WTC11 (cell line): ENCODE results near the gene RBM10. TPM values are rescaled to one million over a fixed set of nuclear protein-coding genes. Genes with fewer than 3 reads are reported as not detected.

Experiments used
- ATAC-seq: fragments of 200-7000 bp; cut with Tn5 transposase; 2 replicates; pipeline ENCODE4 v1.10.0; 2021; ENCODE audit warnings: mild to moderate bottlenecking, moderate library complexity
- CTCF ChIA-PET: fragments of 300-600 bp; sonication (Branson Sonifier 250); formaldehyde crosslinking; loops from one replicate; lab custom pipeline; 2021; ENCODE audit warnings: antibody characterized with exemption; lab: Charles Lee
- POLR2A ChIA-PET: fragments of 350-600 bp; sonication (Branson Sonifier 250); formaldehyde crosslinking; loops from one replicate; lab custom pipeline; 2021; ENCODE audit warnings: antibody characterized with exemption; lab: Charles Lee
- DNase-seq: peaks from one replicate; pipeline ENCODE4 v3.0.0; 2021; ENCODE audit warnings: low spot score
- H3K27ac Mint-ChIP-seq: 2 replicates; pipeline ENCODE4 v1.8.0; 2021; ENCODE audit warnings: mixed read lengths
- H3K27me3 Mint-ChIP-seq: 2 replicates; pipeline ENCODE4 v1.8.0; 2021; ENCODE audit warnings: low read depth, mild to moderate bottlenecking, moderate library complexity, mixed read lengths
- H3K36me3 Mint-ChIP-seq: 2 replicates; pipeline ENCODE4 v1.8.0; 2021; ENCODE audit warnings: mixed read lengths
- H3K4me1 Mint-ChIP-seq: 2 replicates; pipeline ENCODE4 v1.8.0; 2022; ENCODE audit warnings: mixed read lengths
- H3K4me3 Mint-ChIP-seq: 2 replicates; pipeline ENCODE4 v1.8.0; 2021; ENCODE audit warnings: mild to moderate bottlenecking, moderate library complexity, mixed read lengths
- H3K9me3 Mint-ChIP-seq: 2 replicates; pipeline ENCODE4 v1.8.0; 2021; ENCODE audit warnings: mixed read lengths
- EMX1 ChIP-seq: fragments of 250-450 bp; sonication (Bioruptor Pico); IDR thresholded peaks from 2 replicates; pipeline ENCODE4 v1.8.0; 2021; ENCODE audit warnings: mild to moderate bottlenecking
- FOXJ3 ChIP-seq: sonication (generic); formaldehyde crosslinking; IDR thresholded peaks from 2 replicates; pipeline ENCODE4 v1.9.0; 2021; ENCODE audit warnings: missing genetic modification reagents, mild to moderate bottlenecking, borderline replicate concordance
- FOXK1 ChIP-seq: sonication (generic); formaldehyde crosslinking; IDR thresholded peaks from 2 replicates; pipeline ENCODE4 v1.8.0; 2022; ENCODE audit warnings: mild to moderate bottlenecking, moderate library complexity, missing genetic modification reagents
- JUN ChIP-seq: sonication (generic); formaldehyde crosslinking; IDR thresholded peaks from 2 replicates; pipeline ENCODE4 v1.8.0; 2023; ENCODE audit warnings: mild to moderate bottlenecking, missing genetic modification reagents
- OVOL2 ChIP-seq: fragments of 250-450 bp; sonication (Bioruptor Pico); IDR thresholded peaks from 2 replicates; pipeline ENCODE4 v1.9.0; 2021; ENCODE audit warnings: mild to moderate bottlenecking, borderline replicate concordance
- RELA ChIP-seq: sonication (generic); formaldehyde crosslinking; IDR thresholded peaks from 2 replicates; pipeline ENCODE4 v1.8.1; 2022; ENCODE audit warnings: missing genetic modification reagents, mild to moderate bottlenecking, borderline replicate concordance
- TCF7 ChIP-seq: sonication (generic); formaldehyde crosslinking; IDR thresholded peaks from 2 replicates; pipeline ENCODE4 v1.8.0; 2022; ENCODE audit warnings: mild to moderate bottlenecking, low read depth, missing genetic modification reagents, moderate library complexity
- ZBTB21 ChIP-seq: sonication (generic); formaldehyde crosslinking; IDR thresholded peaks from 2 replicates; pipeline ENCODE4 v1.8.1; 2023; ENCODE audit warnings: mild to moderate bottlenecking, missing genetic modification reagents, borderline replicate concordance
- ZNF138 ChIP-seq: sonication (generic); formaldehyde crosslinking; conservative IDR thresholded peaks from 2 replicates; pipeline ENCODE4 v1.8.1; 2022; ENCODE audit warnings: mild to moderate bottlenecking, moderate library complexity, missing genetic modification reagents
- ZNF396 ChIP-seq: fragments of 250-450 bp; sonication (Bioruptor Pico); IDR thresholded peaks from 2 replicates; pipeline ENCODE4 v1.8.0; 2021; ENCODE audit warnings: mild to moderate bottlenecking, moderate library complexity, borderline replicate concordance
- total RNA-seq: library from RNA; stranded (reverse); gene quantifications from 3 replicates; pipeline ENCODE4 v1.2.3, GENCODE V29; 2021
- TF ChIP-seq, protein P1 (sequence below): fragments of 250-450 bp; sonication (Bioruptor Pico); conservative IDR thresholded peaks from 2 replicates; pipeline ENCODE4 v1.9.0; 2021; ENCODE audit warnings: mild to moderate bottlenecking
- TF ChIP-seq, protein P2 (sequence below): sonication (generic); formaldehyde crosslinking; IDR thresholded peaks from 2 replicates; pipeline ENCODE4 v1.8.0; 2022; ENCODE audit warnings: mild to moderate bottlenecking, missing genetic modification reagents
- TF ChIP-seq, protein P3 (sequence below): fragments of 200-600 bp; IDR thresholded peaks from 2 replicates; pipeline ENCODE4 v1.8.0; 2022; ENCODE audit warnings: antibody characterized with exemption
- TF ChIP-seq, protein P4 (sequence below): sonication (generic); formaldehyde crosslinking; IDR thresholded peaks from 2 replicates; pipeline ENCODE4 v1.8.1; 2023; ENCODE audit warnings: mild to moderate bottlenecking, missing genetic modification reagents, moderate library complexity
- TF ChIP-seq, protein P5 (sequence below): sonication (generic); formaldehyde crosslinking; IDR thresholded peaks from 2 replicates; pipeline ENCODE4 v1.8.1; 2023; ENCODE audit warnings: mild to moderate bottlenecking, moderate library complexity, missing genetic modification reagents
- TF ChIP-seq, protein P6 (sequence below): sonication (generic); formaldehyde crosslinking; IDR thresholded peaks from 2 replicates; pipeline ENCODE4 v1.8.0; 2022; ENCODE audit warnings: mild to moderate bottlenecking, missing genetic modification reagents

RBM10 gene
- total RNA-seq, 1 experiment from 2014 or later = 66.1 TPM

DNA sequence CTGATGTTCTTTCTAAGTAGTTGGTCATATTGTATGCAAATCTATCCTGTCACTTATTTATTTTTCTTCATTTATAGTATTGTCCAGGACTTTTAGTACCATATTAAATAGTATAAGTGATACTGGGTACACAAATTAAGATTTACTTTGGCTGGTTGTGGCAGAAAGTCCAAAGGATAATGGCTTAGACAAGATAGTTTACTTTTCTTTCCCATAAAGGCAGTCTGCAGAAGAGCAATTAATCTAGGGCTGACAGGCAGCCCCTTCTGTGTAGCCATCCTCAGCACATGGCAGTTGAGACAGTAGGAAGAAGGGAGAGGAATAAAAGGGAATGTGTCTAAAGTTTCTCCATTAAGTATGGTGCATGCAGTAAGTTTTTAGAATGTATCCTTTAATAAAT lies 6.4 kb downstream of the RBM10 start (continued):
- TF ChIP-seq, protein P1, sequence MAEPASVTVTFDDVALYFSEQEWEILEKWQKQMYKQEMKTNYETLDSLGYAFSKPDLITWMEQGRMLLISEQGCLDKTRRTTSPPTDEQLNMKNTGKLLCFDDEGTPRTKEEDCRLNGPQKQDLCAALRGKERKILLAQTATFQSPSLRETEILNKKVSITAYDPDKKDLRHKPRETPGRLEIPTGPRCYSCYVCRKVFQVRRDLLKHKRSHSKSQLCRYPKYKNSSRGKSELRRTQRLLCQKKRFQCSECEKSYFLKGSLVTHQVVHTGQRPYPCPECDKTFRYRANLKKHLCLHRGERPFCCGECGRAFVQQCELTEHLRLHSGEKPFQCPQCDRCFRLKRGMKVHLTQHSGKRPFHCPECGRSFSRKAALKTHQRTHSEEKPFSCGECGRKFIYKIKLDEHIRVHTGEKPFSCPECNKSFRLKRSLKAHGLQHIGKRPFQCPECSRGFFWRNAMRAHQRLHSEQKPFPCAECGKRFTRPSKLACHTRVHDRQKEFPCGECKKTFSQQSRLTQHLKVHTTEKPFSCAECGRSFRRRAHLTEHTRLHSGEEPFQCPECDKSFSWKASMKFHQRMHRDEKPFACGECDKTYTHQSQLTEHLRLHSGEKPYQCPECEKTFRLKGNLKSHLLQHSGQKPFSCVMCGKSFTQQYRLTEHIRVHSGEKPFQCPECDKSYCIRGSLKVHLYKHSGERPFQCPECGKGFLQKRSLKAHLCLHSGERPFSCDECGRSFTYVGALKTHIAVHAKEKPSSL (CRISPR knock-in tag) = no peak
- no peak for TF ChIP-seq ZNF138
- TF ChIP-seq, all 79 proteins: peak for 0

DNA sequence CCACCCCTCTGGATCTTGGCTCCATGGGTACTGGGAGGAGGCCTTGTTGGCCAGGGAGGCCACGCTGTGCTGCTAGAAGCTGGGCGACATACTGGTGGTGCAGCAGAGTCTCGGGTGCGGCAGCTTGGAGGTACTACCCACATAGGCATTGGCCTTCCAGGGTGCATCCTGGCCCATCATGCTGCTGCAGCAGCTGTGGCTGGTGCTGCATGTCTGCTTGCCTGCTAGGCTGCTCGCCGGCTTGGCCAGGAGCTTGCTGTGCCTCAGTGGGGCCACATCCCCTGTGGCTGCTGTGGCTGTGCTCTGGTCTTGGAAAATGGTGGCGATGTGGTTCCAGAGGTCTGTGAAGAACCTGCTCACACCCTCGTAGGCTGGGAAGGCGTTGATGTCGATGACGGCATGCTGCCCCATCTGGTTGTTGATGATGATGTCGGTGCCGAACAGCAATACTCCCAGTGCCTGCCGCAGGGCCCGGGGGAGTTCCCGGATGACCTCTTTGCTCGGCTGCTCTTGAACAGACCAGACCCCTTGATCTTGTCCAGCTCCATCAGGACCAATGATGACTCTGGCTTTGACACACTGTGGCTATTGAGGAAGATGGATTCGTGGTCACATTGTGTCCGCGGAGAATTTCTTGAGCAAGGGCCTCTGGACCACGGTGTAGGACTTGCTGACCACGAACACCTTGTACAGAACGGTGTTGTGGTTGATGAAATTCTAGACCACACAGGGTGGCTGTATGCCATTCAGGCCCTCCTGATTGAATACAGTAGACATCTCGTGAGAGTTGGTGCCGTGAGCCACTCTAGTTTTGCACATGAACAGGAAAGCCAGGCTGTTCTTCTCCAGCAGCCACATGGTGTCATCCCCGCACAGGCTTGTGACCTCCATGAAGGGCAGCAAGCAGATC lies 11.8 kb downstream of the RBM10 start:
- CTCF ChIA-PET = interaction anchor here (1.9 kb wide), 1 partner anchor 12 kb away, joined by 7 read pairs; the partner anchor contains the start of genes NDUFB11 and RBM10
- DNase-seq = no peak
- POLR2A ChIA-PET = no interaction called here
- H3K4me1 Mint-ChIP-seq = no peaks in the 10 kb centered on the region
- H3K4me3 Mint-ChIP-seq = no peak overlapping the region
- H3K27me3 Mint-ChIP-seq = no peaks in the 10 kb centered on the region
- H3K27ac Mint-ChIP-seq = no peak overlapping the region
- TF ChIP-seq FOXJ3 (CRISPR knock-in tag) = no peak
- TF ChIP-seq OVOL2 = no peak
- no peak for TF ChIP-seq ZBTB21 (CRISPR knock-in tag)
- no peak for TF ChIP-seq JUN (CRISPR knock-in tag)
- TF ChIP-seq, protein P2, sequence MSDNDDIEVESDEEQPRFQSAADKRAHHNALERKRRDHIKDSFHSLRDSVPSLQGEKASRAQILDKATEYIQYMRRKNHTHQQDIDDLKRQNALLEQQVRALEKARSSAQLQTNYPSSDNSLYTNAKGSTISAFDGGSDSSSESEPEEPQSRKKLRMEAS (CRISPR knock-in tag) = no peak
- TF ChIP-seq ZNF396 (CRISPR knock-in tag) = no peak
- TF ChIP-seq, protein P3, sequence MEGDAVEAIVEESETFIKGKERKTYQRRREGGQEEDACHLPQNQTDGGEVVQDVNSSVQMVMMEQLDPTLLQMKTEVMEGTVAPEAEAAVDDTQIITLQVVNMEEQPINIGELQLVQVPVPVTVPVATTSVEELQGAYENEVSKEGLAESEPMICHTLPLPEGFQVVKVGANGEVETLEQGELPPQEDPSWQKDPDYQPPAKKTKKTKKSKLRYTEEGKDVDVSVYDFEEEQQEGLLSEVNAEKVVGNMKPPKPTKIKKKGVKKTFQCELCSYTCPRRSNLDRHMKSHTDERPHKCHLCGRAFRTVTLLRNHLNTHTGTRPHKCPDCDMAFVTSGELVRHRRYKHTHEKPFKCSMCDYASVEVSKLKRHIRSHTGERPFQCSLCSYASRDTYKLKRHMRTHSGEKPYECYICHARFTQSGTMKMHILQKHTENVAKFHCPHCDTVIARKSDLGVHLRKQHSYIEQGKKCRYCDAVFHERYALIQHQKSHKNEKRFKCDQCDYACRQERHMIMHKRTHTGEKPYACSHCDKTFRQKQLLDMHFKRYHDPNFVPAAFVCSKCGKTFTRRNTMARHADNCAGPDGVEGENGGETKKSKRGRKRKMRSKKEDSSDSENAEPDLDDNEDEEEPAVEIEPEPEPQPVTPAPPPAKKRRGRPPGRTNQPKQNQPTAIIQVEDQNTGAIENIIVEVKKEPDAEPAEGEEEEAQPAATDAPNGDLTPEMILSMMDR = no peak
- TF ChIP-seq EMX1 (CRISPR knock-in tag) = no peak
- no peak for TF ChIP-seq FOXK1 (CRISPR knock-in tag)
- no peak for TF ChIP-seq TCF7 (CRISPR knock-in tag)
- TF ChIP-seq, protein P4, sequence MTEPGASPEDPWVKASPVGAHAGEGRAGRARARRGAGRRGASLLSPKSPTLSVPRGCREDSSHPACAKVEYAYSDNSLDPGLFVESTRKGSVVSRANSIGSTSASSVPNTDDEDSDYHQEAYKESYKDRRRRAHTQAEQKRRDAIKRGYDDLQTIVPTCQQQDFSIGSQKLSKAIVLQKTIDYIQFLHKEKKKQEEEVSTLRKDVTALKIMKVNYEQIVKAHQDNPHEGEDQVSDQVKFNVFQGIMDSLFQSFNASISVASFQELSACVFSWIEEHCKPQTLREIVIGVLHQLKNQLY (CRISPR knock-in tag) = no peak
- TF ChIP-seq, protein P5, sequence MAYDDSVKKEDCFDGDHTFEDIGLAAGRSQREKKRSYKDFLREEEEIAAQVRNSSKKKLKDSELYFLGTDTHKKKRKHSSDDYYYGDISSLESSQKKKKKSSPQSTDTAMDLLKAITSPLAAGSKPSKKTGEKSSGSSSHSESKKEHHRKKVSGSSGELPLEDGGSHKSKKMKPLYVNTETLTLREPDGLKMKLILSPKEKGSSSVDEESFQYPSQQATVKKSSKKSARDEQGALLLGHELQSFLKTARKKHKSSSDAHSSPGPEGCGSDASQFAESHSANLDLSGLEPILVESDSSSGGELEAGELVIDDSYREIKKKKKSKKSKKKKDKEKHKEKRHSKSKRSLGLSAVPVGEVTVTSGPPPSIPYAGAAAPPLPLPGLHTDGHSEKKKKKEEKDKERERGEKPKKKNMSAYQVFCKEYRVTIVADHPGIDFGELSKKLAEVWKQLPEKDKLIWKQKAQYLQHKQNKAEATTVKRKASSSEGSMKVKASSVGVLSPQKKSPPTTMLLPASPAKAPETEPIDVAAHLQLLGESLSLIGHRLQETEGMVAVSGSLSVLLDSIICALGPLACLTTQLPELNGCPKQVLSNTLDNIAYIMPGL (CRISPR knock-in tag) = no peak
- TF ChIP-seq RELA (CRISPR knock-in tag) = no peak
- TF ChIP-seq, protein P6, sequence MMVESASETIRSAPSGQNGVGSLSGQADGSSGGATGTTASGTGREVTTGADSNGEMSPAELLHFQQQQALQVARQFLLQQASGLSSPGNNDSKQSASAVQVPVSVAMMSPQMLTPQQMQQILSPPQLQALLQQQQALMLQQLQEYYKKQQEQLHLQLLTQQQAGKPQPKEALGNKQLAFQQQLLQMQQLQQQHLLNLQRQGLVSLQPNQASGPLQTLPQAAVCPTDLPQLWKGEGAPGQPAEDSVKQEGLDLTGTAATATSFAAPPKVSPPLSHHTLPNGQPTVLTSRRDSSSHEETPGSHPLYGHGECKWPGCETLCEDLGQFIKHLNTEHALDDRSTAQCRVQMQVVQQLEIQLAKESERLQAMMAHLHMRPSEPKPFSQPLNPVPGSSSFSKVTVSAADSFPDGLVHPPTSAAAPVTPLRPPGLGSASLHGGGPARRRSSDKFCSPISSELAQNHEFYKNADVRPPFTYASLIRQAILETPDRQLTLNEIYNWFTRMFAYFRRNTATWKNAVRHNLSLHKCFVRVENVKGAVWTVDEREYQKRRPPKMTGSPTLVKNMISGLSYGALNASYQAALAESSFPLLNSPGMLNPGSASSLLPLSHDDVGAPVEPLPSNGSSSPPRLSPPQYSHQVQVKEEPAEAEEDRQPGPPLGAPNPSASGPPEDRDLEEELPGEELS = no peak
- peaks cover 20% of the 10 kb centered on the region for H3K36me3 Mint-ChIP-seq
- no peaks in the 10 kb centered on the region for H3K9me3 Mint-ChIP-seq
- no peak for ATAC-seq
